Suppressor macrophage (primary cell): ENCODE measurements around the gene CNBD2.
"Not testable (repeated sequence)": the region's sequence is repeated elsewhere in the genome, so short reads cannot be mapped to it uniquely, and the experiment has no call there.

Experiments used
- DNase-seq, 4 experiments: peaks; one replicate each; pipeline ENCODE4 v3.0.0-alpha.2; 2020 to 2022

CNBD2 gene

DNA sequence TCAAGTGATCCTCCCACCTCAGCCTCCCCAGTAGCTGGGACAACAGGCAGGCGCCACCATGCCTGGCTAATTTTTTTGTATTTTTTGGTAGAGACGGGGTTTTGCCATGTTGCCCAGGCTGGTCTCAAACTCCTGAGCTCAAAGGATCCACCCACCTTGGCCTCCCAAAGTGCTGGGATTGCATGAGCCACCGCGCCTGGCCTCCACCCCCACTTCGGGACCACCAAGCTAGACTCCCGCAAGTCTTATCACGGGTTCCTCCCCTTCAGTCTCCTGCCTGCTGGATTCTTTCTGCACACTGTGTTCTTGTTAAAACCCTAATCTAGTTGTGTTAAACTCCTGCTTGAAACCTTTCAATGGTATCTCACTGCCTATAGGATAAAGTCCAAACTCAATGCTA is 57.7 kb downstream of the CNBD2 start:
- not testable (repeated sequence) for DNase-seq

DNA sequence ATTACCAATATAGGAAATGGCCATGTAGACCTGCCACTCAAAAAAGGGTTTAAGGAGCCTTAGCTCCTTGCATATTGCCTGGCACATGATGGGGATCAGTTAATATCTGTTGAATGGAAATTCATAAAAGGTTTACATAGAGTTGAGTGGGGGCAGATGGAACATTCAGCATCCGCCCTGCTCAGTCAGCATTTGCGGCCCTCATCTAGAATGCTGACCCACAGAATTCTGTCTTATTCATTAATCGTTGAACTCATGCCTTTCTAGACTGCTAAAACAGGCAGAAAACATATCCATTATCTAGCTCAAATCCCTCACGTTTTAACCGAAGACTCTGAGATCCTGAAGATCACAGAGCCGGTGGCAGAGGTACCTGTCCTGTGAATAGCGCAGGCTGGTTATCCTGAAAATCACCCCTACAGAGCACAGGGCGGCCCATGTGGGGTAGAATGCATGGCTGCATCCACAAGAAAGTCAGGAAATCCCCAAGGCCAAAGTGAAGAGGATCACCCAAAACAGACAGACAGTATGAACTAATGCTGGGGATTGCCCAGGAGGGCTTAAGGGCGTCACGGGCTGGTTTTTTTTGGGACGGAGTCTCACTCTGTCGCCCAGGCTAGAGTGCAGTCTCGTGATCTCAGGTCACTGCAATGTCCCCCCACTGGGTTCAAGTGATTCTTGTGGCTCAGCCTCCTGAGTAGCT is 59.9 kb downstream of the CNBD2 start:
- no peak for DNase-seq

DNA sequence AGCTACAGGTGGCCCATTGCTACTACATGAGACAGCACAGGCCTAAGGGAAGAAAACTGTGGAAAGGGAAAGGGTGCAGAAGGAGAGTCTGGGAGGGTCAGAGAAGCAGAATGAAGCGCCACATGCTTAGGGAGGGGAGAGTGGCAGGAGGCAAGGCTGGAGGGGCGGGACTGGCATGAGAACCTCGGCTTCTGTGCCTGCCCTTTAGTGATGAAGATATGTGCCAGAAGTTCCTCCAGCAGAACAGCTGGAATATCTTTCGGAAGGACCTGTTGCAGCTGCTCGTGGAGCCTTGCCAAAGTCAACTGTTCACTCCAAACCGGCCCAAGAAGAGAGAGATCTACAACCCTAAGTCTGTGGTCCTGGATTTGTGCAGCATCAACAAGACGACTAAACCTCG is 61.8 kb downstream of the CNBD2 start:
- DNase-seq: no peak

DNA sequence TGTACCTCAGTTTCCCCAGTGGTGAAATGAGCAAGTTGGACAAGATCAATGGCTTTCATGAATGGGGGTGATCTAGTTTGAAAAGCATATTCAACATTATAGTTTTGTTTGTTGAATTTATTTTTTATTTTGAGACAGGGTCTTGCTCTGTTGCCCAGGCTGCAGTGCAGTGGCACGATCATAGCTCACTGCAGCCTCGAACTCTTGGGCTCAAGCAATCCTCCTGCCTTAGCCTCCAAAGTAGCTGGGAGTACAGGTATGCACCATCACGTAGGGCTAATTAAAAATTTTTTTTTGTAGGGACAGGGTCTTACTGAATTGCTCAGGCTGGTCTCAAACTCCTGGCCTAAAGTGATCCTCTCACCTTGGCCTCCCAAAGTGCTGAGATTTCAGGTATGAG is 63.4 kb downstream of the CNBD2 start:
- DNase-seq: no peak

DNA sequence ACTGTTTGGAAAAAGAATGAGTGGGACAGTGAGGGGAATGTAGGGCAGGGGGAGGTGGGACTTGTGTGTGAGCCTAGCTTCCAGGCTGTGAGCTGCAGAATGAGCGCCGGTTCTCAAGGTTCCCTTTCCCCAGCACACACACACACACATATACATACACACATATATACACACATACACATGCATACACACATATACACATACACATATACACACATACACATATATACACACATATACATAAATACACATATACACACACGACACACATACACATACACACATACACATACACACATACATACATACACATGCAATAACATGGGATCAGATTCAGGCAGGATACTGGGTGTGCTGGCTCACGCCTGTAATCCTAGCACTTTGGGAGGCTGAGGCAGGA is 66.5 kb downstream of the CNBD2 start:
- no peak for DNase-seq

DNA sequence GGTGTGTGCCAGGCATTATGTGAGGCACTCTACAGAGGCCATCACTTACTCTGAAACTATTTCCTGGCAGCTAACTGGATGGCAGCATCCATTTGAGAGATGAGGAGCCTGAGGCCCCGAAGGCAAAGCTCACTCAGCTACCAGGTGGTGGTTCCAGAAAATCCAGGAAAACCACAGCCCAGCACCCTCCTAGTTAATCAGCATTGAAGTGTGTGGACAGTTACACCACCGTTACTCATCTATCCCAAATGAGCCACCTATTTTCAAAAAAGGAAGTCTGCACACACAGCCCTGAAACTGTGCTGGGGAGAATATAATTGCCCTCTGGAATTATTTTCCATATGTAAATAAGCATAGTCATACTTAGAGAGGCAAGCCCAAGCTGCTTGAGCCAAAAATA is 67.4 kb downstream of the CNBD2 start:
- DNase-seq: peak in 2 of 4 experiments; percentile 19 to 21

DNA sequence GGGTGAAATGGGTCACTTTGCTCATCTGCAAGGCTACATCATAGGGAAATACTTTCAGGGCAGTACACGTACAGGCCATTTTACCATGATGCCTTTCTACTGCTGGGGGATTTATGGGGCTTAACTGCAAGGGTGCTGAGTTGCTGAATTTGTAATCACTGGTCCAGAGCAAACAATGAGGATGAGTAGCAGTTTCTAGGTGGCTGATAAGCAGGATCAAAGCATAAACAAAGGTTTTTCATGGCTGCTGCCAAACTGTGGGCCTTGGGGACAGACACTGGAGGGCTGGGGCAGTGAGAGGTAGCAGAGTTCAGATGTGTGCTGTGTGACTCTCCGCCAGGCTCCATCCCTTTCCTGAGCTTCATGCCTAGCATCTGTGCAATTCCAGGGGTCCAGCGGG is 68.3 kb downstream of the CNBD2 start:
- DNase-seq: no peak

DNA sequence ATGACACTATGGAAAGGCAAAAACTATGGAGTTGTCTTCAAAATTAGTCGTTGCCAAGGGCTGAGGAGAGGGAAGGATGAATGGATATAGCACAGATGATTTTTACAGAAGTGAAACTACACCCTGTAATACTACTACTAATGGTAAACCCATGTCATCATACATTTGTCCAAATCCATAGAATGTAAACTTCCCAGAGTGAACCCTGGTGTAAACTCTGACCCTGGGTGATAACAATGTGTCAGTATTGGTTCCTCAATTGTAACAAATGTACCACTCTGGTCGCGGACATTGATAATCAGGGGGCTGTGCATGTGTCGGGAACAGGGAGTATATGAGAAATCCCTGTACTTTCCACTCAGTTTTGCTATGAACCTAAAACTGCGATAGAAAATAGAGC is 72.2 kb downstream of the CNBD2 start:
- peak; percentile 12 to 66 (median 42) for DNase-seq

DNA sequence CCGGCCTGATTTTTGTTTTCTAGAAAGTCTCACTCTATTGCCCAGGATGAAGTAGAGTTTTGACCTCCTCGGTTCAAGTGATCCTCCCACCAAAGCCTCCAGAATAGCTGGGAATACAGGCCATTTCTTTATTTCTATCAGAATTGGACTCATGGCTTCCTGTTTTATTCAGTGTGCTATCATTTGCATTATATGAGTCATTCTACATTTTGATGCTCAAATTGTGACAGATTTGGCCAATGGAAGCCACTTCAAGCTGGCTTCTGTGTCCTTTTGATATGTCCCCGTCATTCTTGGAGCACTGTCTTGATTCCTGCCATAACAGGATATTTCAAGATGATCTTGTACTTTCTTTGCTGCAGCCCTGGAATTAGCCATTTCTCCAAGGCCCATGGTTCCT is 75.1 kb downstream of the CNBD2 start:
- peak in 1 of 4 experiments; percentile 28 for DNase-seq

DNA sequence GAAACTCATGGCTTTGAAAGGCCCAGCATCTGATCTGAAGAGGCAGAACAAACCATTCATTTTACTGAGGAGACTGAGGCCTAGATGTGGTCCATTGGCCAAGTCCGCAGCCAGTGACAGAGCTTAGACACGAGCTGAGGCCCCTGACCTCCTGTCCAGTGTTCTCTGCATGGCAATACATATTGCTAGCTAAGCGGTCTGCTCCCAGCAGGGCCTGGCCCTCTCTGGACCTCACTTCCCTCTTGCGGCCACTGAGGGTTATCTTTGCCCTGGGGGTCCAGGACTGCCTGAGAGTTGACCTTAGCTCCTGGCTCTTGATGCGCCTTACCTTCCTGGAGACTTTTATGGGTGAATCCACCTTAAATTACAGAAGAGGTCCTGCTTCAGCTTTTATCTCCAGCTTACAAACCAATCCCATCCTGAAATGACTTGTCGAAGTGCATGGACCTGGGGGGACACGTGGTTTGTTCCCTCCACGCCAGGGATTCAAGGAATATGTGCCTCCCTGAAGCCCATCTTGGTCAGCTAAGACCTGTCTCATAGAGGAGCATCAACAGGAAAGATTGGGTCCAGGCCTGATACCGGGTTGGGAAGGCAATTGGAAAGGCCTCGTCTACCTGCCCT is 75.6 kb downstream of the CNBD2 start:
- DNase-seq: peak in 1 of 4 experiments; percentile 10

DNA sequence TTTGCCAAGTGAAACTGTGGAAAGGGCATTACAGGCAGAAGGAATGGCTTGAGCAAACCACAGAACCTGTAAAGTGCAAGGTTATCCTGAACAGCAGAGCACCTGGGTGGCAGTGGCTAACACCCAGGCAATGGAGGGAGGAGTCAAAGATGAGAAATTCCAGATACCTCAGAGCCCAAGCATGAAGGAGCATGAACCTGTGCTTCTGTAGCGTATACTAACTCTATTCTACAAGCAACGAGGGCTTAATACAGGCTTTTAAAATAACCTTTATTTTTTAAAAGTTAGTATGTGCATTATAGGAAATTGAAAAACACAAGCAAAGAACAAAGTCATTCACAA is 77.0 kb downstream of the CNBD2 start:
- DNase-seq: no peak

DNA sequence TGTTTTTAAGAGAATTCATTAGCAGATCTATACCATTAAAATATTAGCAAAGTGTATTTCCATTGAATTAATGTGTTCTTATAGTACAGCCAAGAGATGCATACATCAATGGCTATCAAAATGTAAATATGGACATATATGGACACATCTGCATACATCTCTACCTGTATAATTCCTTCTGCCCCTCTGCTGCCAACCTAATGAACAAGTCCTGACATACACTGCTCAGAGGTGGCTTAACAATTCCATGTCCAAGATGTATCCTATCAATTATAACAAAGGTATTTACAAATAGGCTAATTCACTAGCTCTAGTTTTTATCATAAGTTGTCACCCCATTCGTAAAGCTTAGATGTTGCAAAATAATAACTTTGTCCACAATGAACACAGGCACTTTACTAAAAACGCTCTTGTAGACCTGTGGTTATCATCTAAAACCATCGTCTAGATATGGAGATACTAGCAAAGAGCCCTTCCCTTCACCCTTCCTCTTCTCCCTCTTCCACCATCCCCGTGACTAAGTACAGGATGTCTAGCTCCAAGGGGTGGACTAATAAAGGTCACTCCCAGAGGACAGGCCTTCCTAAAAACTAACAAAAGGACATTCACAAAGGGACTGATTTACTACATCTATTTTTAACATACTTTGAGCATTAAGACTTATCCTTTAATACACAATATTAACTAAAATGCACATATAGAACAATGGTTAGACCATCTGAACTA is 77.8 kb downstream of the CNBD2 start:
- DNase-seq: not testable (repeated sequence)

DNA sequence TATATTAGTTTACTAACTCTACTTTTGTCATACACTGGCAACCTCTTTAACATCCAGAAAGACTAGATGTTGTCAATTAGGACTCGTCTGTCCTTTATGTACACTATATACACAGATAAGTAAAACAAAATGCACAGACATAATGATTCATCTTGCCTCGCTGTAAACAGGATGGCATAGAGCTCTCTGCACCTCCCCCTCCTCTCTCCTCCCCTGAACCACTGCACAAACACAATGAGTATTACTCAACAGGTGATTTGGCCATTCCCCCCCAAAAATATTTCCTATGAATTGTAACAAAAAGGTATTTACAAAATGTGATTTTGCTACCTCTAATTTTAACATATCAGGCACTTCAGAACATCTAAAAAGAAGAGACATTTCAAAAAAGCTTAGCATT is 81.0 kb downstream of the CNBD2 start:
- DNase-seq: not testable (repeated sequence)

DNA sequence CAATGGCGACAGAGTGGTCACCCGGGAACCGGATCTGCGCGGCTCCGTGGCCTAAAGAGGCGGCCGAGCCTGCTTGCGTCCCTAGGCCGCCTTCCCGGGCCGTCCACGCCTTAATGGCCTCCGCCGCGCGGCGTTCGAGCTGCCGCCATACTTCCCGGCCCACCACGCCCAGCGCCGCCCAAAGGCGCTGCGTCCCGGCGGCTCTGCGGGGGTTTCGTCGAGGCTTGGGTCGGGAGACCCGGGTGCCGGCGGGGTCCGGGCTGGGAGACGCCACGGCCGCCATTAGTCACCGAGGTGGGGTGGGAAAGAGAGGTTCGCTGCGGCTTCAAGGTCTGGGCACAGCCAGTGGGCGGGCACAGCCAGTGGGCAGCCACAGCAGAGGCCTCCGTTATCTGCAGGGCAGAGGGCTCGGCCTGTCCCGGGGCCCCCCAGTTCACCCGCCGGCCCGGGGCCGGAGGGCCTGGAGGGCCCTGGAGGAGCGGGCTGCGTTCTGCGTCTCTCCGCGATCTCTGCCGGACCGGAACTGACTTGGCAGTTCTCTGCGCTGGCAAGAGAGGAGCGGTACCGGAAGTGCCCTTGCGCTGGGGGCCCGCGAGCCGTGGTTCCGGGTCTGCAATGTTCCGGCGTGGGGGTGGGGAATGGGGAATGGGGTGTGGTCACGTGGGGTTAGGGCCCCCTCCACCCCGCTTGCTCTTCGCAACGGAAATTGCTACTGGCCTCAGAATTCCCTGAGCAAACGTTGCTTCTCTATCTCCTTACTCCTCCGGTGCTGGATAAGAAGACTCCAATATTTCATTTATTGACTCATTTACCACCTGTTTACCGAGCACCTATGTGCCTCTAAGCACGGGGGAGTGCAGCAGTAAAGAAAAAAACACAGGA is 82.3 kb downstream of the CNBD2 start:
- DNase-seq: peak; percentile 89 to 95 (median 92)

DNA sequence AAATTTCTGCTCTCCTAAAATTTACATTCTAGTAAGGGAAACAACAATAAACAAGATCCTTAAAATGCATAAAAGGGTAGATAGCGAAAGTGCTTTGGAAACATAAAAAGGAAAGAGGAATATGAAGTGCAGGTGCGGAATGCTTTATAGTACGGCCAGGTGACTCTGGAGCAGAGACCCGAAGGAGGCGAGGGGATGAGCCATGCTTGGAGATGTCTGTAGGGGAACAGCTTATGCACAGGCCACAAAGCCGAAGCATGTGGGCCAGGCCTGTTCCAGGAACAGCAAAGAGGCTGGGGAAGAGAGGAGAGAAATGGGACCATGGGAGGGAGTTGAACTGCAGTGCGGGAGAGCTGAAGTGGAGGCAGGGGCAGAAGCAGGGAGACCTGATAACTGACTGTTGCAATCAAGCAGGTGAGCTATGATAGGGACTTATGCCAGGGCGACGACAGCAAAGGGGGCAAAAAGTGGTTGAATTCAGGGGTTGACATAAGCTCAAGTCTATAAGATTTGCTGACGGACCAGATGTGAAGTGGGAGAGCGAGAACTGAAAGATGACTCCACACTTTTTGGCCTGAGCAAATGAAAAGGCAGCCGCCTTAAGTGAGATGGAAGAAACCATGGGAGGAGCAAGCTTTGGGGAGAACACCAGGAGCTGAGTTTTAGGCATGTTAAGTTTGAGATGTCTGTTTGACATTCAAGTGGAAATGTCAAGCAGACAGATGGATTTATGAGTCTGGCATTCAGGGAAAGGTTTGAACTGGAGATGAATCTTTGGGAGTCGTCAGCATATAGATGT is 83.1 kb downstream of the CNBD2 start:
- no peak for DNase-seq

DNA sequence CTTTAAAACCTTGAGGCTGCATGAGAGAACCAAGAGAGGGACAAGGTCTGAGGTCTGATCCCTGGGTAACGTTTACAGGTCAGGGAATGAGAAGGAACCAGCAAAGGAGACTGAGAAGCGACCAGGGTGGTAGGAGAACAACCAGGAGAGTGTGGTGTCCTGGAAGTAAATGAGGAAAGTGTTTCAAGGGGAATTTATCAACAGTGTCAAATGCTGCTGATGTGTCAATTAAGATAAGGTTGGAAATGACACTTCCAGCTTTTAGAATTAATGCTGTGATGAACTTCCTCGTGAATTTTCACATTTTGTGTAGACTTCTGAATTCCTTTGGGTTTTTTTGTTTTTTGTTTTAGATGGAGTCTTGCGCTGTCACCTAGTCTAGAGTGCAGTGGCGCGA is 83.7 kb downstream of the CNBD2 start:
- DNase-seq: no peak

DNA sequence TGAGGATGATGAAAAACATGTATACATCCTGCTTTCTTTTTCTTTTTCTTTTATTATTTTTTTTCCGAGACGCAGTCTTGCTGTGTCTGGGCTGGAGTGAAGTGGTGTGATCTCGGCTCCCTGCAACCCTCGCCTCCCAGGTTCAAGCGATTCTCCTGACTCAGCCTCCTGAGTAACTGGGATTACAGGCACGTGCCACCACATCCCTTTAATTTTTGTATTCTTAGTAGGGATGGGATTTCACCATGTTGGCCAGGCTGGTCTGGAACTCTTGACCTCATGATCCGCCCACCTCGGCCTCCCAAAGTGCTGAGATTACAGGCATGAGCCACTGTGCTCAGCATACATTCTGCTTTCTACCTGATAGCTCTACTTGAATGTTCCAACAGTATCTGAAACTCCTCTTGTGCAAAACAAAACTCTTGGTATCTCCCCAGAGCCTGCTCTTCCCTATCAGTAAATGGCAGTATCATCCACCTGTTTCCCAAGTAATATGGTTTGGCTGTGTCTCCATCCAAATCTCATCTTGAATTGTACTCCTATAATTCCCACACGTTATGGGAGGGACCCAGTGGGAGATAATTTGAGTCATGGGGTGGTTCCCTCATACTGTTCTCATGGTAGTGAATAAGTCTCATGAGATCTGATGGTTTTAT is 85.6 kb downstream of the CNBD2 start:
- peak in 1 of 4 experiments; percentile 43 for DNase-seq

DNA sequence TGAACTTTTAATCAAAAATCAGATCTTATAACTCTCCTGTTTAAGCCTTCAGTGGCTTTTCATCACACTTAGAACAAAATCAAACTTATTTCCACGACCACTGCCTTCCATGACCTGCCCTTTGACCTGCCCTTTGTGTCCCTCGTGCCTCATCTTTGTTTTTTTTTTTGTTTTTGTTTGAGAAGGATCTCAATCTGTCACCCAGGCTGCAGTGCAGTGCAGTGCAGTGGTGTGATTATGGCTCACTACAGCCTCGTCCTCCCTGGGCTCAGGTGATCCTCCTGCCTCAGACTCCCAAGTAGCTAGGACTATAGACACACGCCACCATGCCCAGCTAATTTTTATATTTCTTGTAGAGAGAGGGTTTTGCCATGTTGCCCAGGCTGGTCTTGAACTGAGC is 86.8 kb downstream of the CNBD2 start:
- DNase-seq: no peak

DNA sequence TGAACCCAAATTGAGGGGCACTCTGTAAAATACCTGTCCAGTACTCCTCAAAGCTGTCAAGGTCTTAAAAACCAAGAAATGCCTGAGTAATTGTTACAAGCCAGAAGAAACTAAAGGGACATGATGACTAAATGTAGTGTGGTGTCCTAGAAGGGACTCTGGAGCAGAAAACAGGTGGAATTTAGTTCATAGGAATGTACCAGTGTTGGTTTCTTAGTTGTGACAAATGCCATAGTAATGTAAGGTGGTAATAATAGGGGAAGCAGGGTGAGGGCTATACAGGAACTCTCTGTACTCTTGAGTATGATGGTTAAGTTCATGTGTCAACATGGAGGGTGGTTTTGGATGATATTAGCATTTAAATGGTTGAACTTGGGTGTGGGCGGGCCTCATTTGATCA is 92.3 kb downstream of the CNBD2 start:
- no peak for DNase-seq

DNA sequence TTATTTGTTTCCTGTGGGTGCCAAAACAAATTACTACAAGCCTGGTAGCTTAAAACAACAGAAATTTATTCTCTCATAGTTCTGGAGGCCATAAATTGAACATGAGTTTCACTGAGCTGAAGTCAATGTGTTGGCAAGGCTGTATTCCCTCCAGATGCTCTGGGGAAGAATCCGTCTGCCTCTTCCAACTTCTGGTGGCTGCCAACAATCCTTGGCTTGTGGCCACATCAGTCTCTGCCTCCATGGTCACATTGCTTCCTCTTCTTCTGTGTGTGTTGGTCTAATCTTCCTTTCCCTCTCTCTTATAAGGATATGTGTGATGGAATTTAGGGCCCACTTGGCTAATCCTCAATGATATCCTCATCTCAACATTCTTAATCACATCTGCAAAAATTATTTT is 93.4 kb downstream of the CNBD2 start:
- DNase-seq: no peak

DNA sequence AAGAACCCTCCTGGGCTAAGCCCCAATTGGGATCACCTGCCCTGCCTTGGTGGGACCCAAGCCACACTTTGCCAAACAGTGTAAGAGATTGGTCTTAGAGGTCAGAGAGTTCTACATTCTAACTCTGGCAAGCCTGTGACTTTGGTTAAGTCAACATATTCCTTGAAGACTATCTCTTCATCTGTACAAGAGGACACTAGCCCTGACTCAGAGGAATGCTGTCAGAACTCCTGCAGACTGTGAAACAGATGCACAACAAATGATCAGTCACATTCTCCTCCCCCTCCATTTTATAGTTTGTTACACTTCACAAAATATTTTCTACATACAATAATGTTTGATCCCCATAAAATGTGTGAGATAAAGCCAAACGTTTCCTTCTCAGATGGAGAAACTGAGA is 94.4 kb downstream of the CNBD2 start:
- no peak for DNase-seq
